HepG2 (cell line): ENCODE measurements around the gene ITGB7. TPM values are rescaled to one million over a fixed set of nuclear protein-coding genes. Genes with fewer than 3 reads are reported as not detected.
A peak's percentile ranks its signal among the peaks of the same experiment; 100 is the strongest.

Experiments
- ATAC-seq: fragments of 200-7000 bp; cut with Tn5 transposase; 3 replicates; pipeline ENCODE4 v1.9.1; 2020; ENCODE audit warnings: mild to moderate bottlenecking, moderate library complexity
- BruUV-seq: library from RNA; stranded (reverse); fragments of 400-500 nt; replicated peaks from 2 replicates; lab custom pipeline; 2021; lab: Mats Ljungman, UMichigan
- CTCF ChIA-PET: fragments of 300-600 bp; formaldehyde crosslinking; extraction: SDS; loops from one replicate; lab custom pipeline; 2021; ENCODE audit warnings: low total read pairs, inconsistent platforms, low intra/inter-chr PET ratio; lab: Yijun Ruan, JAX
- POLR2A ChIA-PET: fragments of 350-600 bp; sonication (Branson Sonifier 250); formaldehyde crosslinking; loops from one replicate; lab custom pipeline; 2020; ENCODE audit warnings: antibody characterized with exemption, inconsistent platforms; lab: Yijun Ruan, JAX
- DNase-seq: peaks from one replicate; pipeline ENCODE4 v3.0.0-alpha.2; 2015; ENCODE audit warnings: low spot score
- FAIRE-seq: peaks from 3 replicates; lab custom pipeline; 2011; peaks lifted over from hg19 to GRCh38; lab: Jason Lieb, UNC
- H2AFZ ChIP-seq: one replicate; pipeline ENCODE4 v1.6.1; 2011; ENCODE audit warnings: low read length, inconsistent platforms
- H3K27ac ChIP-seq: fragments of 300-600 bp; 3 replicates; pipeline ENCODE4 v1.8.0; 2011; ENCODE audit warnings: mixed run types, mild to moderate bottlenecking, mixed read lengths, low read length, inconsistent platforms; ENCODE audit not compliant: insufficient read depth; ENCODE audit errors: extremely low read length
- H3K27me3 ChIP-seq, 2 experiments: fragments of 200-600 bp in 1 of 2; 2 replicates in 1 of 2; 3 replicates in 1 of 2; pipeline versions ENCODE4 v1.6.0 to v1.8.0; 2011; ENCODE audit warnings: low read length in 2 of 2, mild to moderate bottlenecking in 2 of 2, moderate library complexity in 2 of 2, inconsistent platforms in 1 of 2; ENCODE audit not compliant: insufficient read depth in 2 of 2, control insufficient read depth in 1 of 2
- H3K36me3 ChIP-seq, 2 experiments: fragments of 200-600 bp in 1 of 2; replicated peaks in 1 of 2; 2 replicates in 1 of 2; 3 replicates in 1 of 2; pipeline versions ENCODE4 v1.5.1 to v1.8.0; 2011; ENCODE audit warnings: low read length in 2 of 2, inconsistent platforms in 1 of 2; ENCODE audit not compliant: insufficient read depth in 2 of 2, control insufficient read depth in 1 of 2
- H3K4me1 ChIP-seq: 2 replicates; pipeline ENCODE4 v1.5.1; 2012; ENCODE audit warnings: low read length, inconsistent platforms; ENCODE audit not compliant: insufficient read depth
- H3K4me2 ChIP-seq: 2 replicates; pipeline ENCODE4 v1.6.0; 2011; ENCODE audit warnings: low read depth, low read length, inconsistent platforms
- H3K4me3 ChIP-seq, 3 experiments: fragments of 200-600 bp in 1 of 3; sonication (generic), shearing (Covaris generic) in 1 of 3; replicated peaks in 1 of 3; 2 replicates each; pipeline ENCODE4 v1.5.1; 2011 to 2016; ENCODE audit warnings: low read length in 3 of 3, inconsistent platforms in 2 of 3, low read depth in 2 of 3, mild to moderate bottlenecking in 2 of 3, control low read depth in 1 of 3, mixed read lengths in 1 of 3; ENCODE audit not compliant: insufficient read depth in 1 of 3
- H3K79me2 ChIP-seq: one replicate; pipeline ENCODE4 v1.6.1; 2011; ENCODE audit warnings: low read length, inconsistent platforms; ENCODE audit not compliant: insufficient read depth
- H3K9ac ChIP-seq: 2 replicates; pipeline ENCODE4 v1.6.0; 2011; ENCODE audit warnings: mild to moderate bottlenecking, low read depth, low read length, inconsistent platforms; ENCODE audit not compliant: insufficient read depth
- H3K9me3 ChIP-seq: 2 replicates; pipeline ENCODE4 v1.5.1; 2012; ENCODE audit warnings: mild to moderate bottlenecking, low read length
- H4K20me1 ChIP-seq: 2 replicates; pipeline ENCODE4 v1.6.0; 2011; ENCODE audit warnings: inconsistent platforms, mild to moderate bottlenecking, low read length, moderate library complexity; ENCODE audit not compliant: insufficient read depth
- ADNP ChIP-seq: sonication (generic); formaldehyde crosslinking; IDR thresholded peaks from 2 replicates; pipeline ENCODE4 v1.4.0; 2020; ENCODE audit warnings: missing genetic modification reagents
- ATF5 ChIP-seq: sonication (generic); formaldehyde crosslinking; IDR thresholded peaks from 2 replicates; pipeline ENCODE4 v1.4.0; 2020; ENCODE audit warnings: mild to moderate bottlenecking, low read depth, missing genetic modification reagents
- E2F2 ChIP-seq: sonication (generic); formaldehyde crosslinking; IDR thresholded peaks from 2 replicates; pipeline ENCODE4 v1.4.0; 2020; ENCODE audit warnings: missing genetic modification reagents, borderline replicate concordance
- HHEX ChIP-seq: IDR thresholded peaks from 2 replicates; pipeline ENCODE4 v1.6.1; 2016; ENCODE audit warnings: control low read depth
- HIVEP1 ChIP-seq: sonication (generic); formaldehyde crosslinking; IDR thresholded peaks from 2 replicates; pipeline ENCODE4 v1.4.0; 2020; ENCODE audit warnings: mild to moderate bottlenecking, missing genetic modification reagents
- KDM5B ChIP-seq: sonication (generic); formaldehyde crosslinking; IDR thresholded peaks from 2 replicates; pipeline ENCODE4 v1.4.0; 2020; ENCODE audit warnings: missing genetic modification reagents, mild to moderate bottlenecking, borderline replicate concordance
- MAX ChIP-seq: IDR thresholded peaks from 2 replicates; pipeline ENCODE4 v1.6.1; 2012; ENCODE audit warnings: inconsistent platforms
- MEIS2 ChIP-seq: sonication (generic); formaldehyde crosslinking; IDR thresholded peaks from 2 replicates; pipeline ENCODE4 v1.9.0; 2021; ENCODE audit warnings: mild to moderate bottlenecking, missing genetic modification reagents
- NFE2 ChIP-seq: sonication (generic); formaldehyde crosslinking; IDR thresholded peaks from 2 replicates; pipeline ENCODE4 v1.4.0; 2020; ENCODE audit warnings: missing genetic modification reagents
- NKX3-1 ChIP-seq: sonication (generic); formaldehyde crosslinking; IDR thresholded peaks from 2 replicates; pipeline ENCODE4 v1.5.0; 2020; ENCODE audit warnings: missing genetic modification reagents
- RAD21 ChIP-seq: fragments of 450-650 bp; formaldehyde crosslinking; IDR thresholded peaks from 2 replicates; pipeline ENCODE4 v1.5.0; 2020; ENCODE audit warnings: mild to moderate bottlenecking
- SMAD3 ChIP-seq: sonication (generic); formaldehyde crosslinking; IDR thresholded peaks from 2 replicates; pipeline ENCODE4 v1.4.0; 2020; ENCODE audit warnings: missing genetic modification reagents
- SMARCE1 ChIP-seq: fragments of 450-650 bp; IDR thresholded peaks from 2 replicates; pipeline ENCODE4 v1.6.1; 2017; ENCODE audit warnings: borderline replicate concordance
- SMC3 ChIP-seq: IDR thresholded peaks from 2 replicates; pipeline ENCODE4 v1.6.1; 2011; ENCODE audit warnings: low read length, improper control_type of control experiment
- TFE3 ChIP-seq: IDR thresholded peaks from 2 replicates; pipeline ENCODE4 v1.6.1; 2016
- YEATS4 ChIP-seq: sonication (generic); formaldehyde crosslinking; IDR thresholded peaks from 2 replicates; pipeline ENCODE4 v1.4.0; 2020; ENCODE audit warnings: missing genetic modification reagents, borderline replicate concordance
- ZNF430 ChIP-seq: sonication (generic); formaldehyde crosslinking; IDR thresholded peaks from 2 replicates; pipeline ENCODE4 v1.9.0; 2021; ENCODE audit warnings: mild to moderate bottlenecking, missing genetic modification reagents
- ZNF558 ChIP-seq: sonication (generic); formaldehyde crosslinking; IDR thresholded peaks from 2 replicates; pipeline ENCODE4 v1.9.0; 2022; ENCODE audit warnings: mild to moderate bottlenecking, missing genetic modification reagents, borderline replicate concordance
- ZNF644 ChIP-seq: IDR thresholded peaks from 2 replicates; pipeline ENCODE4 v1.6.1; 2016; ENCODE audit warnings: low read depth
- WGBS: methylation state at CpG from one replicate; pipeline ENCODE4 v1.1.6; 2017; ENCODE audit warnings: low lambda C conversion rate; 5-methylcytosine and 5-hydroxymethylcytosine counted together
- in situ Hi-C: cut with HindIII; loops from 2 replicates; pipeline ENCODE4 v1.10.0; 2017; ENCODE audit warnings: low pct_unique_long_range_greater_than_20kb; ENCODE audit not compliant: extremely low pct_ligation_motif_present
- intact Hi-C: fragments of 100-400 bp; cut with micrococcal nuclease; formaldehyde crosslinking; loops from one replicate; pipeline ENCODE4 v1.10.0; 2022; ENCODE audit not compliant: unreplicated experiment
- polyA plus RNA-seq, 8 experiments: library from polyadenylated mRNA; depleted of rRNA in 3 of 8; stranded (reverse) in 7 of 8; unstranded in 1 of 8; fragments of >200 nt; fragmentation: Illumina TruSeq in 4 of 8; extraction: Trizol in 4 of 8; gene quantifications; 2 replicates each; pipeline versions ENCODE4 v1.2.1 to v1.2.3, GENCODE V29; 2011 to 2016; ENCODE audit warnings: low read depth in 4 of 8, missing spikeins in 1 of 8, mixed read lengths in 1 of 8; ENCODE audit not compliant: insufficient read depth in 1 of 8
- total RNA-seq, 5 experiments: library from RNA; depleted of rRNA; stranded (reverse); fragments of >200 nt; fragmentation: Illumina TruSeq; extraction: Trizol; gene quantifications; 2 replicates each; pipeline ENCODE4 v1.2.3, GENCODE V29; 2016; ENCODE audit warnings: low read depth in 1 of 5
- TF ChIP-seq, protein P1 (sequence below): sonication (generic); formaldehyde crosslinking; IDR thresholded peaks from 2 replicates; pipeline ENCODE4 v1.5.0; 2020; ENCODE audit warnings: missing genetic modification reagents, mild to moderate bottlenecking, borderline replicate concordance

ITGB7 gene
- total and polyA plus RNA-seq, 2 of the 13 experiments (the other 11 are each of a cell fraction or from before 2014, with no cell fraction given): 0.16 to 0.18 TPM

GRCh38 chr12:53190108-53190729 is 16.8 kb downstream of the ITGB7 start:
- no peak for FAIRE-seq
- DNase-seq: peak; percentile 49
- WGBS: 70% methylated on average over 14 of the region's 14 CpGs
- BruUV-seq: no TSS peak
- peaks cover 3% of the 10 kb centered on the region; the same call in 1 of the 2 replicates for H4K20me1 ChIP-seq
- no peaks in the 10 kb centered on the region for H3K27me3 ChIP-seq
- intact Hi-C loops (loop anchor here (1.0 to 2.0 kb wide), 3 partner anchors 10 to 31 kb away; partner anchors contain the start of genes CSAD and ZNF740), in situ Hi-C loops (loop anchor here (5.0 kb wide), 2 partner anchors 33 to 128 kb away; no protein-coding TSS in a partner anchor)
- no peak overlapping the region for H3K27ac ChIP-seq
- no peaks in the 10 kb centered on the region for H3K79me2 ChIP-seq
- H3K4me2 ChIP-seq: no peak overlapping the region
- H3K9me3 ChIP-seq: no peaks in the 10 kb centered on the region
- H3K4me1 ChIP-seq: peaks cover 20% of the 10 kb centered on the region
- H2AFZ ChIP-seq: no peak overlapping the region
- H3K36me3 ChIP-seq: peaks cover 20 to 38% of the 10 kb centered on the region in 2 experiments
- POLR2A ChIA-PET: interaction anchor here (1.3 to 2.6 kb wide), 4 partner anchors 10 to 124 kb away, joined by 3 to 10 read pairs (median 4); no protein-coding TSS in a partner anchor
- H3K4me3 ChIP-seq: no peak overlapping the region
- ATAC-seq: peak; percentile 88
- CTCF ChIA-PET: interaction anchor here (1.4 to 2.0 kb wide), 3 partner anchors 15 to 124 kb away, joined by 4 to 23 read pairs (median 6); no protein-coding TSS in a partner anchor
- no peak overlapping the region for H3K9ac ChIP-seq
- TF ChIP-seq ATF5 (CRISPR knock-in tag) (no peak), ZNF644 (CRISPR knock-in tag) (no peak), HIVEP1 (CRISPR knock-in tag) (no peak), SMARCE1 (no peak), SMC3 (peak; percentile 64), SMAD3 (CRISPR knock-in tag) (no peak), ZNF558 (no peak), RAD21 (CRISPR knock-in tag) (peak; percentile 86), E2F2 (CRISPR knock-in tag) (no peak), NFE2 (CRISPR knock-in tag) (no peak), MAX (no peak), ZNF430 (CRISPR knock-in tag) (no peak), TFE3 (CRISPR knock-in tag) (no peak), ADNP (CRISPR knock-in tag) (no peak), KDM5B (CRISPR knock-in tag) (no peak), MEIS2 (CRISPR knock-in tag) (no peak), YEATS4 (CRISPR knock-in tag) (no peak), HHEX (CRISPR knock-in tag) (no peak), NKX3-1 (no peak)
- TF ChIP-seq, protein P1, sequence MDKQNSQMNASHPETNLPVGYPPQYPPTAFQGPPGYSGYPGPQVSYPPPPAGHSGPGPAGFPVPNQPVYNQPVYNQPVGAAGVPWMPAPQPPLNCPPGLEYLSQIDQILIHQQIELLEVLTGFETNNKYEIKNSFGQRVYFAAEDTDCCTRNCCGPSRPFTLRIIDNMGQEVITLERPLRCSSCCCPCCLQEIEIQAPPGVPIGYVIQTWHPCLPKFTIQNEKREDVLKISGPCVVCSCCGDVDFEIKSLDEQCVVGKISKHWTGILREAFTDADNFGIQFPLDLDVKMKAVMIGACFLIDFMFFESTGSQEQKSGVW (CRISPR knock-in tag): no peak
